H1 (cell line): ENCODE results near the gene PIEZO1. TPM values are rescaled to one million over a fixed set of nuclear protein-coding genes. Genes with fewer than 3 reads are reported as not detected.
"Not testable (repeated sequence)": the region's sequence is repeated elsewhere in the genome, so short reads cannot be mapped to it uniquely, and the experiment has no call there.

Experiments used
- CTCF ChIA-PET: fragments of 300-600 bp; sonication (Branson Sonifier 250); formaldehyde crosslinking; loops from one replicate; lab custom pipeline; 2021; ENCODE audit not compliant: partially characterized antibody; lab: Charles Lee
- POLR2A ChIA-PET: fragments of 300-600 bp; sonication (Branson Sonifier 250); formaldehyde crosslinking; loops from one replicate; lab custom pipeline; 2021; ENCODE audit warnings: inconsistent platforms; ENCODE audit not compliant: partially characterized antibody; lab: Charles Lee
- DNase-seq, 2 experiments: peaks; one replicate each; pipeline versions ENCODE4 v3.0.0 to v3.0.0-alpha.2; 2010 to 2022; ENCODE audit warnings: low spot score in 2 of 2, low read depth in 1 of 2, mixed read lengths in 1 of 2
- FAIRE-seq: peaks from 2 replicates; lab custom pipeline; 2011; peaks lifted over from hg19 to GRCh38; lab: Jason Lieb, UNC
- H2AFZ ChIP-seq: 2 replicates; pipeline ENCODE4 v1.8.1; 2012; ENCODE audit warnings: low read length, inconsistent platforms
- H2AK5ac ChIP-seq: 2 replicates; pipeline ENCODE4 v1.6.1; 2013; ENCODE audit warnings: low read depth, low read length
- H2BK120ac ChIP-seq: replicated peaks from 2 replicates; pipeline ENCODE3; 2013; ENCODE audit warnings: low read depth, low read length, inconsistent platforms
- H2BK12ac ChIP-seq: 2 replicates; pipeline ENCODE4 v1.6.1; 2013; ENCODE audit warnings: low read depth, low read length
- H2BK15ac ChIP-seq: 2 replicates; pipeline ENCODE4 v1.6.1; 2013; ENCODE audit warnings: low read length
- H2BK20ac ChIP-seq: 2 replicates; pipeline ENCODE4 v1.6.1; 2013; ENCODE audit warnings: low read length
- H2BK5ac ChIP-seq: 2 replicates; pipeline ENCODE4 v1.6.1; 2013; ENCODE audit warnings: low read depth, low read length
- H3K14ac ChIP-seq: 2 replicates; pipeline ENCODE4 v1.6.1; 2013; ENCODE audit warnings: inconsistent platforms; ENCODE audit not compliant: insufficient read length
- H3K18ac ChIP-seq: 2 replicates; pipeline ENCODE4 v1.6.1; 2013; ENCODE audit warnings: low read length; ENCODE audit errors: extremely low read depth
- H3K23ac ChIP-seq: 2 replicates; pipeline ENCODE4 v1.6.1; 2013; ENCODE audit warnings: inconsistent platforms; ENCODE audit not compliant: insufficient read length
- H3K23me2 ChIP-seq: 2 replicates; pipeline ENCODE4 v1.6.1; 2013; ENCODE audit warnings: low read depth, low read length
- H3K27ac ChIP-seq: 2 replicates; pipeline ENCODE4 v1.6.1; 2011; ENCODE audit warnings: low read depth, low read length, inconsistent platforms
- H3K27me3 ChIP-seq, 4 experiments: replicated peaks in 1 of 4; 1 replicate in 1 of 4; 2 replicates in 3 of 4; pipeline versions ENCODE4 v1.6.1 to v1.8.1; 2011 to 2013; ENCODE audit warnings: low read length in 3 of 4, mild to moderate bottlenecking in 3 of 4, inconsistent platforms in 2 of 4, mixed read lengths in 2 of 4, moderate library complexity in 1 of 4; ENCODE audit not compliant: control insufficient read depth in 3 of 4, insufficient read depth in 3 of 4; ENCODE audit errors: extremely low read depth in 1 of 4
- H3K36me3 ChIP-seq, 4 experiments: 2 replicates each; pipeline versions ENCODE4 v1.6.1 to v1.8.1; 2011 to 2013; ENCODE audit warnings: mild to moderate bottlenecking in 4 of 4, low read length in 3 of 4, moderate library complexity in 2 of 4, control low read depth in 1 of 4, inconsistent platforms in 1 of 4; ENCODE audit not compliant: insufficient read depth in 4 of 4, control insufficient read depth in 2 of 4
- H3K4ac ChIP-seq: replicated peaks from 2 replicates; pipeline ENCODE3; 2013; ENCODE audit warnings: low read length, low read depth, mixed read lengths, inconsistent platforms; ENCODE audit not compliant: insufficient read length
- H3K4me1 ChIP-seq, 4 experiments: replicated peaks in 1 of 4; 1 replicate in 1 of 4; 2 replicates in 3 of 4; pipeline versions ENCODE4 v1.6.1 to v1.8.1; 2011 to 2013; ENCODE audit warnings: low read length in 3 of 4, inconsistent platforms in 2 of 4, mixed read lengths in 1 of 4; ENCODE audit not compliant: insufficient read depth in 4 of 4, control insufficient read depth in 3 of 4
- H3K4me2 ChIP-seq, 2 experiments: 2 replicates each; pipeline versions ENCODE4 v1.6.1 to v1.8.1; 2011 to 2013; ENCODE audit warnings: low read depth in 2 of 2, low read length in 2 of 2, control low read depth in 1 of 2, inconsistent platforms in 1 of 2, mild to moderate bottlenecking in 1 of 2; ENCODE audit not compliant: insufficient read depth in 1 of 2
- H3K4me3 ChIP-seq, 4 experiments: fragments of 200-600, 300-600 bp in 1 of 4; sonication (generic), shearing (Covaris generic), sonication (Bioruptor Twin) in 1 of 4; 2 replicates each; pipeline versions ENCODE4 v1.5.1 to v1.8.1; 2011 to 2016; ENCODE audit warnings: low read length in 4 of 4, low read depth in 3 of 4, control low read depth in 2 of 4, inconsistent platforms in 2 of 4, mild to moderate bottlenecking in 2 of 4, mixed read lengths in 1 of 4, moderate library complexity in 1 of 4; ENCODE audit not compliant: insufficient read depth in 2 of 4; ENCODE audit errors: extremely low read depth in 1 of 4
- H3K56ac ChIP-seq: replicated peaks from 2 replicates; pipeline ENCODE3; 2013; ENCODE audit warnings: low read depth, mild to moderate bottlenecking, mixed read lengths, low read length, inconsistent platforms; ENCODE audit not compliant: insufficient read length
- H3K79me1 ChIP-seq: 2 replicates; pipeline ENCODE4 v1.6.1; 2013; ENCODE audit warnings: low read depth, low read length, control low read depth
- H3K79me2 ChIP-seq, 2 experiments: 2 replicates each; pipeline versions ENCODE4 v1.6.1 to v1.8.1; 2012 to 2013; ENCODE audit warnings: low read length in 2 of 2, mild to moderate bottlenecking in 2 of 2, inconsistent platforms in 1 of 2; ENCODE audit not compliant: insufficient read depth in 2 of 2, control insufficient read depth in 1 of 2
- H3K9ac ChIP-seq, 4 experiments: replicated peaks in 1 of 4; 1 replicate in 1 of 4; 2 replicates in 3 of 4; pipeline versions ENCODE4 v1.6.1 to v1.8.1; 2011 to 2013; ENCODE audit warnings: low read depth in 3 of 4, low read length in 3 of 4, control low read depth in 2 of 4, mild to moderate bottlenecking in 2 of 4, moderate library complexity in 2 of 4, inconsistent platforms in 1 of 4; ENCODE audit errors: extremely low read depth in 1 of 4
- H3K9me3 ChIP-seq, 2 experiments: 2 replicates each; pipeline versions ENCODE4 v1.6.1 to v1.8.1; 2012 to 2013; ENCODE audit warnings: mild to moderate bottlenecking in 2 of 2, moderate library complexity in 2 of 2, control low read depth in 1 of 2, inconsistent platforms in 1 of 2, low read depth in 1 of 2, low read length in 1 of 2, mixed read lengths in 1 of 2; ENCODE audit not compliant: insufficient read depth in 2 of 2
- H4K20me1 ChIP-seq, 2 experiments: replicated peaks in 1 of 2; 2 replicates each; pipeline versions ENCODE3 to v1.8.1; 2011 to 2013; ENCODE audit warnings: inconsistent platforms in 2 of 2, low read length in 2 of 2, mild to moderate bottlenecking in 1 of 2; ENCODE audit not compliant: insufficient read depth in 2 of 2, control insufficient read depth in 1 of 2
- H4K5ac ChIP-seq: 2 replicates; pipeline ENCODE4 v1.6.1; 2013; ENCODE audit warnings: low read length, low read depth, mixed read lengths, inconsistent platforms; ENCODE audit not compliant: insufficient read length
- H4K8ac ChIP-seq: 2 replicates; pipeline ENCODE4 v1.8.0; 2013; ENCODE audit warnings: mild to moderate bottlenecking, moderate library complexity, low read length, inconsistent platforms; ENCODE audit not compliant: insufficient read depth; ENCODE audit errors: extremely low read depth
- H4K91ac ChIP-seq: replicated peaks from 2 replicates; pipeline ENCODE3; 2013; ENCODE audit warnings: low read length, mixed read lengths, inconsistent platforms; ENCODE audit not compliant: insufficient read length
- WGBS, 2 experiments: shearing (Covaris generic) in 1 of 2; methylation state at CpG; one replicate each; pipeline versions ENCODE4 v1.1.6 to v1.1.7; 2013 to 2015; ENCODE audit warnings: low lambda C conversion rate in 2 of 2, mixed read lengths in 2 of 2, inconsistent platforms in 1 of 2, low coverage in 1 of 2, missing lambda C conversion rate in 1 of 2; ENCODE audit not compliant: insufficient replicate concordance in 2 of 2, insufficient coverage in 1 of 2, insufficient read length in 1 of 2; ENCODE audit errors: extremely low coverage in 1 of 2, missing lambda C conversion rate in 1 of 2; 5-methylcytosine and 5-hydroxymethylcytosine counted together
- polyA plus RNA-seq, 7 experiments: library from polyadenylated mRNA; depleted of rRNA in 3 of 7; stranded (reverse) in 5 of 7; unstranded in 2 of 7; fragments of >200 nt in 5 of 7; fragments of 200-250 nt in 2 of 7; gene quantifications; 1 replicate in 5 of 7; 2 replicates in 1 of 7; 4 replicates in 1 of 7; pipeline versions ENCODE4 v1.2.1 to v1.2.3, GENCODE V29; 2011 to 2013; ENCODE audit warnings: missing spikeins in 2 of 7, mixed read lengths in 2 of 7
- total RNA-seq: library from RNA; stranded (reverse); fragmentation: NEBNext Ultra II Directional; extraction: Animal tissue kit (Norgen Biotek cat#: 25700); gene quantifications from 2 replicates; pipeline ENCODE4 v1.2.1, GENCODE V29; 2021

The PIEZO1 gene
- total and polyA plus RNA-seq, 2 of the 8 experiments (the other 6 are each of a cell fraction or from before 2014, with no cell fraction given) = 42.3 to 67.5 TPM

DNA sequence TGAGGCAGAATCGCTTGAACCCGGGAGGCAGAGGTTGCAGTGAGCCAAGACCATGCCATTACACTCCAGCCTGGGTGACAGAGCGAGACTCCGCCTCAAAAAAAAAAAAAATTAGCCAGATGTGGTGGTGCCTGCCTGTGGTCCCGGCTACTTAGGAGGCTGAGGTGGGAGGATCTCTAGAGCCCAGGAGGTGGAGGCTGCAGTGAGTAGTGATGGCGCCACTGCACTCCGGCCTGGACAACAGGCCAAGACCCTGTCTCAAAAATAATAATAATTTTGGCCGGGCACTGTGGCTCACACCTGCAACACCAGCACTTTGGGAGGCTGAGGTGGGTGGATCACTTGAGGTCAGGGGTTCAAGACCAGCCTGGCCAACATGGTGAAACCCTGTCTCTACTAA lies 3.7 kb upstream of the PIEZO1 start:
- CTCF ChIA-PET = interaction anchor here (0.6 to 3.0 kb wide), 4 partner anchors 11 to 310 kb away, joined by 3 to 9 read pairs (median 5); no protein-coding TSS in a partner anchor
- WGBS, 2 experiments = 86% methylated on average over 8 of the region's 8 CpGs; no CpG with 5 or more reads in 1 of the 2 experiments

More for the DNA sequence above, 3.7 kb upstream of the PIEZO1 start:
- not testable (repeated sequence) for H3K9ac ChIP-seq, H4K5ac ChIP-seq, H4K8ac ChIP-seq, H2AK5ac ChIP-seq, H3K79me1 ChIP-seq, H3K23ac ChIP-seq, H2BK120ac ChIP-seq, H2BK12ac ChIP-seq, FAIRE-seq, H3K23me2 ChIP-seq, H4K20me1 ChIP-seq, H3K27ac ChIP-seq, H2BK15ac ChIP-seq, H3K4me2 ChIP-seq, H3K18ac ChIP-seq, H3K4me3 ChIP-seq, H4K91ac ChIP-seq, H2BK5ac ChIP-seq, H3K56ac ChIP-seq, H3K14ac ChIP-seq, H3K27me3 ChIP-seq, H2AFZ ChIP-seq, H3K9me3 ChIP-seq, H3K79me2 ChIP-seq, H3K4ac ChIP-seq, H3K36me3 ChIP-seq, DNase-seq, H2BK20ac ChIP-seq
- POLR2A ChIA-PET = interaction anchor here (1.1 kb wide), 1 partner anchor 27 kb away, joined by 3 read pairs; no protein-coding TSS in a partner anchor
- H3K4me1 ChIP-seq = peaks cover 0 to 28% (median 18%) of the 10 kb centered on the region in 4 experiments; a peak in 6 of 7 replicates
